Stimulated activated CD4-positive, alpha-beta T cell treated with anti-CD3 and anti-CD28 coated beads, TNF-alpha, amount 100 ng/mL, for 24 hours (primary cell): ENCODE measurements around the gene ST6GAL1.
"Not testable (repeated sequence)": the region's sequence is repeated elsewhere in the genome, so short reads cannot be mapped to it uniquely, and the experiment has no call there.

ENCODE experiments used
- DNase-seq, 3 experiments: peaks; one replicate each; pipeline ENCODE4 v3.0.0-alpha.2; 2020; ENCODE audit warnings: low read depth in 3 of 3

Gene ST6GAL1

DNA sequence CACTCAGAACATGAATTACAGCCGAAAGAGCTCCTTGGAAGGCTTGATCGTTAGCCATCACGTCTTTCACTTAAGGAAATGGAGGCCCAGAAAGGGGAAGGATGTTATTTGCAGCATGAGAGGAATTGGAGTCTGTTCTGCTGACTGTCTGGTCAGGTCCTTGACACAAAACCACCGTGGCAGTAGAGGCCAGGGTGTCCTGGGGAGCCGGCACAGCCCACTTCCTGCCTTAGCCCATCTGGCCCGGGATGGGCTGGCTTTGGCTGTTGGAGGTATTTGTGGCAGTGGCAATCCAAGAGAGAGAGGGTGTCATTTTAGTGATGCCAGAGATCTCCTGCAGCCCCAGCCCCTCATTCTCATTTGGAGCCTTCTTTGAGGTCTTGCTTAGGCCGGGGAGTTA lies 37.4 kb downstream of the ST6GAL1 start:
- DNase-seq: no peak

DNA sequence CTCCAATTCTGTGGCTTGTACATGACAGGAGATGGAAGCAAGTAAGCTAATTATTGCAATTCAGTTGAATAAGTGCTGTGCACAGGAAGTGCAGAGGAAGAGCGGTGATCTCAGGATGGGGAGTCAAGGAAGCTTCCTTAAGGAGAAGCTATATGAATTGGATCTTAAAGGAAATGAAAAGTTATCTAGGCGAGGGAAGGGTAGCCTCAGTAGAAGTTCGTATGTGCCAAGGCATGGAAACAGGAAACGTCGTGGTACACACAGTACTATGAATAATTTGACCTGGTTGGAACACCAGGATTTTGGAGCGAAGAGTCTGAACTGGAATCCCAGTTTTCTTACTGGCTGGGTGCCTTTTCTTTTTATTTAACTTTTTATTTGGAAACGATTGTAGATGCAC lies 39.3 kb downstream of the ST6GAL1 start:
- DNase-seq: no peak

DNA sequence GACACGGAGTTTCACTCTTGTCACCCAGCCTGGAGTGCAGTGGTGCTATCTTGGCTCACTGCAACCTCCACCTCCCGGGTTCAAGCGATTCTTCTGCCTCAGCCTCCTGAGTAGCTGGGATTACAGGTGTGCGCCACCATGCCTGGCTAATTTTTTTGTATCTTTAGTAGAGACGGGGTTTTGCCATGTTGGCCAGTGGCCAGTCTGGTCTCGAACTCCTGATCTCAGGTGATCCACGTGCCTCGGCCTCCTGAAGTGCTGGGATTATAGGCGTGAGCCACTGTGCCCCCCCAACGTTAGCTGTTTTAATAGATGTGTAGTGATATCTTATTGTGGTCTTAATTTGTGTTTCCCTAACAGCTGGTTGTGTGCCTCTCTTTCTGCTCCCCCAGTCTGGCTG lies 40.8 kb downstream of the ST6GAL1 start:
- not testable (repeated sequence) for DNase-seq

DNA sequence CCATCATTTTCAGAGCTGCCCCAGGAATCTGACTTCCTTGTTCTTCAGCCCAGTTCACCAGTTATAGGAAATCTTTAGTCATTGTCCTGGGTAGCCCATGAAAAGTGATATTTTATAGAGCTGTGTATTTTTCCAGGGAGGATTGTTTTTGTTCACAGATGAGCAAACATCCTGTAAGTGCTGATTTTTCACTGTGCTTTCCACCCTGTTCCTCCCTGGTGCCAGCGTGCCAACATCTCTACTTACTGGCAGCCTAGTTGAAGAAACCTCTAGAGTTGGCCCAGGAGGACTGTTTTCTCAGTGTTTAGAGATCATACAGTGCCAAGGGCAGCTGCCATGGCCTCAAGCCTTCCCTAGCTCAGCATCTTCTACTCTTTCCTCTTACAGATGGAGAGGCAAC lies 41.3 kb downstream of the ST6GAL1 start:
- DNase-seq: no peak

DNA sequence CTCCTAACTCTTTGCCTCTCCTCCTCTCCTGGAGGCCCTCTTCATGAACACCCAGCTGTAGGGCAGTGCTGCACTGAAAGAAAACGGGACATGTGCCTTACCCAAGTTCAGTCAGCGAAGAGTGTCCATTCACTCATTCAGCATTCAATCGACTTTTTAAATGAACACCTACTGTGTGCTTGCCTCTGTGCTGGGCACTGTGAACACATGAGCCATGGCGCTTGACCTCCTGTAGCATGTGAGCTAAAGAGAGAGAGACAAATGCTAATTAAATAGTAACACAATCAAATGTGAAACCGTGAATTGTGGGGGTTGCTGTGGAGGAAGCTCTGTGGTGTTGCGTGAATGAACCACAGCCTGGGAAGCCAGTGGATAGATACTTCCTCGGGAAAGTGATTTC lies 43.4 kb downstream of the ST6GAL1 start:
- DNase-seq: no peak

DNA sequence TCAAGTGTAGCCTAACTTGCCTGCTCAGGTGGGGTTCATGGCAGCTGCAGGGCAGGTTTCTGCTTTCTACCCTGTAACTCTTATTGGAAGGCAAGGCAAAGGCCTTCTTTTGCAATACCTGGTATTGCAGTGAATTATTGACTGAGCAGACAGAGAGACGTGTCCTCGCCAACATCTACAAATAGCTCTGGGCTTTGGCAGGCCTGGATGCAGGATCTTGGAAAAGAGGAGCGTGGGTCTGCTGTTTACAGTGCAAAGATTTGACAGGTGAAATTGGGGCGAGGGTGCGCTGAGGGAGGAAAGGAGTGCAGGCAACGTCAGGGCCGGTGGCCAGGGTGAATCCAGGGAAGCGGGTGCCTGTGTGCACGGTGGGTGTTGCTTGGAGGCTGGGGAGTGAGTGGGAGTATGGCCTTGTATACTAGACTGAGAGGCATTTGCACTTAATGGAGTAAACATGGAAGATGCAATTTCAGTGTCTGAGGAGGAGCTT lies 44.5 kb downstream of the ST6GAL1 start:
- no peak for DNase-seq

DNA sequence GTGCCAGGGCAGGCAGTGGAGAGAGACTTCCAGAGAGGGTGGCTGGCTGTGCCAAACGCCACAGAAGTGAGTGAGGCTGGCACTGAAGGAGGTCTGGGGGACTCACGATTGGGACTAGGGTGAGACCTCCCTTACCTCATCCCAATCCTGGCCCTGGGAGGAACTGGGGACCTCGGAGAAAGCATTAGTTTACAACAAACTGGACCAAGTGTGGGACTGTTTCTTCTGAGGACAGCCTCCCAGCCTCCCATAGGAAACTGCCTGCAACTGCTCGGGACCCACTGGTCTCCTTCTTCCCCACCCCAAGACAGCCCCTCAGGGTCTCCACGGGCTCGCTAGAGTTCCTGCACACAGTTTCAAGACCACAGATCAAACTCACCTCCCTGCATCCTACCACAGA lies 45.4 kb downstream of the ST6GAL1 start:
- no peak for DNase-seq

DNA sequence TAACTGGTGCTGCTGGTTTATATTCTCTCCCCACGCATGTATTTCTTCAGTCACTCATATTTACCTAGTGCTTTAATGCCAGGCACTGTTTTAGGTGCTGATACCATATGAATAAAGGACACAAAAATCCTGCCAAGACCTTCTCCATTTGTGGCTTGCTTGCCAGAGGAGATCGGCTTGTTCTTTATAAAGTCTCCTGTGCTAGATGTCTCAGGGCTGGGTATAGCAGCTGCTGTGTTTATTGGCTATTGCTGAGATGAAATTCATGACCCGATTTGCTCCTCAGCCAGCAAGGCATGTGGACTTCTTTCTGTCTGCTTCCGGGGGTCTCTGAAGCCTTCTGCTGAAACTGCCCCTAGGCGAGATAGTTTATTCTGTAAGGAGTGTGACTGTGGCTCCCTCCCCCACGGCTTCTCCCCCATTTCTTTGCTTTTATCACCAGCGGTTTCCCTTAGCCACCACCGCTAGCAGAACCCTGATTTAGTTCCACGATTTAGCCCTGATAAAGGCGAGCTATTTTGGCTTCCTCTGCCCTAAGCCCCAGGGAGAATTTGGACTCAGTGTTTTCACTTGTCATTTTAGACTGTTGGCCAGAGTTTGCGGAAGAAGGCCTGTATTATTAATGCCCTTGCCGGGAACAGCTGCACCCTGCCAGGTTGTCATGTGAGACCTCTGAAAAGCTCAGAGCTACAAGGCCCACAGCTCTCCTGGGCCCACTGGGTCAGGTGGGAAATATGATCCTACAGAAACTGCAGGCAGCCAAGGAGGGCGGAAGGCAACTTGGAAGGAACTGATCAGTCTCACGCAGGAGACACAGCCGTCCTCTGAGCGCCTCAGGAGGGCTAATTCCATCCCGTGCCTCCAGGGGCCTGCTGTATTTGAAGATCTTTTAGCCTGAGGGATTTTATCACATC lies 46.8 kb downstream of the ST6GAL1 start:
- DNase-seq: no peak

DNA sequence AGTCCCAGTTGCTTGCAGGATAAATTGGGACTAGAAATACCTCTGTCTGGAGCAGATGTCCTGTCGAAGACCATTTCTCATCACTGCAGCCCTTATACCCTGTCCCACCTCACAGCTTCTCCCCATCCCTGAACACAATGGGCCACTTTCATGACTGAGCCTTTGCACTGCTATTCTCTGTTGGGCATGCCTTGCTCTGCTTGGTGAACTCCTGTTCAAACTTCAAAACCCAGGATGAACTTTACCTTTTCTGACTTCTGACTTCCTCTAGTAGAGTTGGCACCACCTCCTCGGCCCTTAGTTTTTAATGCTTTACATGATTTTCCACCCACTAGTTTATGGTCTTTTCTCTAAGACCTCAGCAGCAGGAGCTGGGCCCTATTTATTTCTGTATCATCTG lies 48.4 kb downstream of the ST6GAL1 start:
- no peak for DNase-seq

DNA sequence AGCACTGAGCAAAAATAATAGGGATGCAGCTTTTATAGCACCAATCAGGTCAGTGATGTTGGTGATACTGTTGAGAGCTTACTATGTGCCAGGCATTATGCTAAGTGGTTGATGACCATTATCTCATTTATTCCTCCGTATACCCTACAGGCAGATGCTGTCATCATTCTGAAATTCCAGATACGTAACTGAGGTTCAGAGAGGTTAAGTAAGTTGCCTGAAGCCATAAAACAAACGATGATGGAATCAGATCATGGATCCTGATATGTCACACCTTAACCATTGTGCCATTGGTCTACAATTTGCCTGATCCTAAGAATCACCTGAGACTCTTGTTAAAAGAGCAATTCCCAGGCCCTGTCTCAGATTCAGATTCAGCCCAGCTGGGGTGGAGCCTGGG lies 49.5 kb downstream of the ST6GAL1 start:
- DNase-seq: no peak

DNA sequence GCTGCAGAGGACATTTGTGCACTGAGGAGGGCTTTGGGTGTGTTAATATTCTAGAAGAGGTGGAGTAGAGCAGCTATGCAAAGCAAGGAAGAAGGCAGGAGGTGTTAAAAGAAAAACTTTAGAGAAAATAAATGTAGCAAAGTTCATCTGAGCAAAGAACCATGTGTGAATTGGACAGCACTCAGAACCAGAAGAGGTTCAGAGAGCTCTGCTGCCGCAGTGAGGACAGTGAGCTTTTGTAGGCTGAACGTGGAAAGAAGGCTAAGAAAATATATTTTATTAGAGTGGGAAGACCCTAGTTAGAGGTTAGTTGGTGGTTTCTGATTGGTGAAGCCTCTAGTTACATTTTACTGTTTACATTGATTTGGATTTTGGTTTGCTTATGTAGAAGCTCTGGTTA lies 50.7 kb downstream of the ST6GAL1 start:
- DNase-seq: no peak

DNA sequence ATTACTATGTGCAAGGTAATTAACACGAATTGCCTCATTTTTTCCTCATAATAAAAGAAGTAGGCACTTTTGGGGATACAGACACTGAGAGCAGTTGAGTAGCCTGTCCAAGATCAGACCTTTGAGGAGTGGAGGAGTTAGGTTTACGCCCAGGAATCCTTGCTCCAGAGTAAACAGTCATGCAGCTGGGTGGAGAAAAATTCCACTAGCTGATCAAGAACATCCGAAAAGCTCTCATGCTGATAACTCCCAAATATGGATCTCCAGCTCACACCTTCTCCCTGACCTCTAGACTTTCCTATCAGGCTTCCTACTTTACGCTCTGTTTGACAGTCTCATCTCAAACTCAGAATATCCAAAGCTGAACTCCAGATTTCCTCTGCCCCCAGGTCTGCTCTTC lies 53.3 kb downstream of the ST6GAL1 start:
- no peak for DNase-seq

DNA sequence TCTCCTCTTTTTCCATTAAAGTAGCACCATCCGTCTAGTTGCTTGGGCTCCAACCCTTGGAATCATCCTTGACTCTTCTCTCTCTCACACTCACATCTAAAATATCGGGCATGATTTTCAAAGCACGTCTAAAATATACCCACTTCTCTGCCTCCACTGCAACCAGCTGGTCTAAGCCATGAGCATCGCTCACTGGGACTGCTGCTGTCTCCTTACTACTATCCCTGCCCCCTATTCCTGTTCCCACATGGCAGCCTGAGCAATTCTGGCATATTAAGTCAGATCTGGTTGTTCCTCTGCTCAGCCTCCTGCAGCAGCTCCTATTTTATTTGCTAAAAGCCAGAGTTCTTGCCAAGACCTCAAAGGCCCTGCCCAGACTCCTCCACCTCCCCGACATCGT lies 53.7 kb downstream of the ST6GAL1 start:
- no peak for DNase-seq

DNA sequence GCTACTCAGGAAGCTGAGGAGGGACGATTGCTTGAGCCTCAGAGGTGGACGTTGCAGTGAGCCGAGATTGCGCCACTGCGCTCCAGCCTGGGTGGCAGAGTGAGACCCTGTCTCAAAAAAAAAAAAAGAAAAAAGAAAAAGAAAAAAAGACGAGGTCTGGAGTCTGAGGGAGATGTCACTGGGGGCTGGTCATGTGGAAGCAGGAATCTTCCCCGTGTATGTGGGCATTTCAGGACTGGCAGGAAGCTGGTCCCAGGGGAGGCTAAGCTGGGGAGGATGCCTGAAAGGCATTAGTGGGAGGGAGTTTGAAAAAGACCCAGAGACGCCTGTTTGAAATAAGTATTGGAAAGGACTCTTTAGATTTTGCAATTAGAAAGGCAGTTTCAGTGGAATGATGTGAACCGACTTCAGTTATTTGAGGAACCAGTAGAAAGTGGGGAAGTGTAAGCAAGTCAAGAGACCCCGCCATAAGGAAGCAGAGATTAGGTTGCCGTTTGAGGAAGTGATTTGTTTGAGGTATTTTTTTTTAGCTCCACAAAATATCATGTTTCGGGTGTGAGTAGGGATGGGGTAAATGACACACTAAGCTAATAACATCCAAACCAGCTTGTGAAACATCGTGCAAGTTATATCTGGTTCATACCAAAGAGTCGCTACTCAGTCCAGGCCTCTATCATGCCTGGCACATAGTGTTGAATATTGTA lies 55.5 kb downstream of the ST6GAL1 start:
- DNase-seq: no peak

DNA sequence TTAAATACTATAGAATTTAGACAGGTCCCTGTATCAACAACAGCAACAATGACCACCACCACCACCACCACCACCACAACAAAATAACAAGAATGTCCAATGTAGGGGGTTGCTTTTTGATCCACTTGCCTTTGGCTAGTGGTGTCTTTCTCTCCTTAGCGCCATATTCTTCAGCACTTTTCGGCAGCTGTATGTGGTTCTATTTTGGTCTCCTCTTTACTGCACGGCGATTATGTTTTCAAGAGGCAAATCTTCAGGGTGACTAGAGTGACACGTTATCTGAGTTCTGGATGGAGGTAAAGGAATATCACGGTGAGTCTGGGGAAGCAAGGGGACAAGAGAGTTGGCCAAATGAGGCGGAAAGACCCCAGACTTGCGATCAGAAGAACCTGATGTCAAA lies 56.1 kb downstream of the ST6GAL1 start:
- no peak for DNase-seq

DNA sequence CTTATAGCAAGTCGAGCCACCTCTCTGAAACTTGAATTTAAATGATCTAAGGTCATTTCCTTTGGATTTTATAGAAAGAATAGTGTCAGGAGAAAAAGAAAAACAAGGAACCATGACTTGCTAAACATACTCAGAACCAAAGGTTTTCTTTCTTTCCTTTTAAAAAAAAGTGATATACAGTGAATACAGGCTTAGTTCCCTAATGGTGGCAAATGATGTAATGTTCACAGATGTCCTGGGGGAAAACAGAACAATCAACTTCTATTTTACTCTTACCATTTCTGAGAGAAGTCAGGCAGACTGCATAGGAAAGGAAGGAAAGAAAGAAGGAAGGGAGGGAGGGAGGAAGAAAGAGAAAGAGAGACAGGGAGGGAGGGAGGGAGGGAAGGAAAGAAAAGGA lies 56.5 kb downstream of the ST6GAL1 start:
- no peak for DNase-seq

DNA sequence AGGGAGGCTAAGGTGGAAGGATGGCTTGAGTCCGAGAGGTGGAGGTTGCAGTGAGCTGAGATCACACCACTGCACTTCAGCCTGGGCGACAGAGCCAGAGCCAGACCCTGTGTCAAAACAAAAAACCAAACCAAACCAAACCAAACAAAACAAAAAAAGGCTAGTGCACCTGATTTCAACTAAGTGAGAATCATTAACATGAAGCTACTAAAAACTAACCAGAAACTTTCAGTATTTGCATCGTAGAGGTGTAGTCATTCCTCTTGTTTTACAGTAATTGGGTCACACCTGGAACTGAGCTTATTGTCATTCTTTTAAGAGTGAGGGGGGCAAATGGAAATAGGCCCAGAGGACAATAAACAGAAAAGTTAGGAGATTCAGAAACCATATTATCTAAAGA lies 58.5 kb downstream of the ST6GAL1 start:
- no peak for DNase-seq

DNA sequence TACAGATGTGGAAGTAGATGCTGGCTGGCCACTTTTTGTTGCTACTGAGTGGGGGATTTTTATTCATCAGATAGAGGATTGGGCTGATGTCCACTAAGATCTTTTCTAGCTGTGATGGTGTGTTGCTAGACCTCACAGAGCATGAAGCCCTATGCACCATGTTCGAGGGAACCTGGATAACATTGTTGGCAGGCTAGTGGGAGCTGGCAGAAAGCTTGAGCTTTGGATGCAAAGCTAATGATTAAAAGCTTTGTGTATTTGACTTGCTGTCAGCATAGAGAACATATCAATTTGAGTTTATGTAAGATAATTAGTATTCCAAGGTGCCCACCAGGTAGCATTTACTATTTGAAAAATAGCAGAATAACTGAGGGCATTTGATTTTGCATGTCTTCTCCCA lies 59.1 kb downstream of the ST6GAL1 start:
- DNase-seq: no peak

DNA sequence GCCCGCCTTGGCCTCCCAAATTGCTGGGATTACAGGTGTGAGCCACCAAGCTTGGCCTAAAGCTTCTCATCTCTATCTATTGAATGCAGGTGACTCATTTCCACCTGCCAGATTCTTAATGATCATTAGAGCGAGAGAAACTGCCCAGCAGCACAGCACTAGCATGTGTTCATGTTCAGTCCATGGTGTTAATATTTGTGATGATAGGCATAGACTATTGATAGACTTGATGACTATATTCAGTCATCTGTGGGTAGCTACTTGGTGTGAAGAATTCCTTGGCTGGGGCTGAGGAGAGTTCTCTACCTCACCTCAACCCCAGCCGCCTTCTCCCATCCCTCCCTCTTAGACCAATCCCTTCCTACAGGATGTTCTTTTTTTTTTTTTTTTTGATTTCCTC lies 60.0 kb downstream of the ST6GAL1 start:
- DNase-seq: no peak

DNA sequence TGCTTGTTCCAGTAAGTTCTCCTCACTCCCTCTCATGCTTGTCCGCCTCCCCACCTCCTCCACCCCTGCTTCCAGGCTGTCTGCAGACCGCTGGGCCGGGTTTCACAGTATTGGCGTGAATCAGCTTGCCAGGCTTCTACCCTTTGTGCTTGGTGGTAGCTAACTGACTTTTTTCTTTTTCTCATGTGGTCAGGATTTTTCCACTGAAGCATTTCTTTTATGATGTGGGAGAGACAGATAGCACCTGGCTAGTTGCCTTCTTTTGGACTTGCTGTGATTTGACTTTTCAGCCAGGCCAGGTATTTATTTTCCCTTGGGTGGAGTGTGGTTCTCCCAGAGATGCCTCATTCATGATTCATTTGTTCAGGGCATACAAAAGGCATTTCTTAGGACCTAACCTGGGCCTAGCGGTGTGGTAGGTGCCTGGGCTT lies 60.6 kb downstream of the ST6GAL1 start:
- no peak for DNase-seq

DNA sequence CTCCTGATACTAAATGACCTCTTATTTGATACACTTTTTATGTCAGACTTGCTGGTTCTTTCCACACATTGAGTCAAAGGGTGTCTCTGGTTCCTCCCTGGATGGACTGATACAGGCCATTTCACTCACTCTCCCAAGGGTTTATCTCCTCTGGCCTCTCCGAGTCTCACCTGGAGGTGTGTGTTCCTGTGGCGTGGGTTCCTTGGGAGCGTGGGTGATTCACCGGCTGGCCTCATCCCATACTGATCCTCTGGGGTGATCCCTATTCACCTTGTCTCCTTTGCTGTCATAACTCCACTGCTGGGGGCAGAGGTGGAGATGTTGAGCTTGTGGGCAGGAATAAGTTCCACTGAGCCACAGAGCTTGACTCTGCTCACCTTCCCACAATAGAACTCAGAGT lies 61.1 kb downstream of the ST6GAL1 start:
- no peak for DNase-seq

DNA sequence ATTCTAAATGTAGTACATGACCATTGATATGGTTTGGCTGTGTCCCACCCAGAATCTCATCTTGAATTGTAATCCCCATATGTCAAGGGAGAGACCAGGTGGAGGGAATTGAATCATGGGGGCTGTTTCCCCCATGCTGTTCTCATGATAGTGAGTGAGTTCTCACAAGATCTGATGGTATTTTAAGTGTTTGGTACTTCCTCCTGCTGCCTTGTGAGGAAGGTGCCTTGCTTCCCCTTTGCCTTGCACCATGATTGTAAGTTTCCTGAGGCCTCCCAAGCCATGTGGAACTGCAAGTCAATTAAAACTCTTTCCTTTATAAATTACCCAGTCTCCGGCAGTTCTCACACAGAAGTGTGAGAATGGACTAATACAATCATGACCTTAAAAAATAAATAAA lies 61.8 kb downstream of the ST6GAL1 start:
- DNase-seq: not testable (repeated sequence)

DNA sequence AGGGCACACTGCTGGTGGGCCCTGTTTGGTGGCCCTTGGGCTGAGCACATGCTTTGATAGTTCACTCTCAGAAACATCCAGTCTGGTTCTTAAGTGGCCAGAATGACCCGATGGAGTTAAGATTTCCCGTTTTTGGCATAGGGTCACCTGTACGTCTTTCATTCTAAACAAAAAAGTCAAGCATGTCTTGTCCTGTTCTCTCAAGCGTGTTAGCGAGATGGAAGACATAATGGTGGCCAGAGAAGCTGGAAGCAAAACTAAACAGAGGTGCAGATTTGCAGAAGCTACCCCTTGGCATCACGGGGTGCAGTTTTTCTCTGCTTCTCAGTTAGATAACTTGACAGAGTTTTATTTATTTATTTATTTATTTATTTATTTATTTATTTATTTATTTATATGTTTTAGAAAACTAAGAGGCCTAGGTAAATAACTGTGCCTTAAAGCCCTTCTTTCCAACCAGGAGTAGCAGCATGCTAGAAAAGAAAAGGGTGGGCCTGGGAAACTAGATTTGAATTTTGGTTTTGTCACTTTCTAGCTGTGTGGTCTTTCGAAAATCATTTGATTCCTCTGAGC lies 63.0 kb downstream of the ST6GAL1 start:
- DNase-seq: no peak
